GM19324 (cell line): ENCODE results near the gene GOSR2.

Experiments
- ATAC-seq: cut with Tn5 transposase; IDR thresholded peaks from one replicate; pipeline ENCODE4 v1.9.1; 2021; ENCODE audit warnings: mild to moderate bottlenecking, moderate library complexity; ENCODE audit not compliant: unreplicated experiment, low FRiP score

The GOSR2 gene

DNA sequence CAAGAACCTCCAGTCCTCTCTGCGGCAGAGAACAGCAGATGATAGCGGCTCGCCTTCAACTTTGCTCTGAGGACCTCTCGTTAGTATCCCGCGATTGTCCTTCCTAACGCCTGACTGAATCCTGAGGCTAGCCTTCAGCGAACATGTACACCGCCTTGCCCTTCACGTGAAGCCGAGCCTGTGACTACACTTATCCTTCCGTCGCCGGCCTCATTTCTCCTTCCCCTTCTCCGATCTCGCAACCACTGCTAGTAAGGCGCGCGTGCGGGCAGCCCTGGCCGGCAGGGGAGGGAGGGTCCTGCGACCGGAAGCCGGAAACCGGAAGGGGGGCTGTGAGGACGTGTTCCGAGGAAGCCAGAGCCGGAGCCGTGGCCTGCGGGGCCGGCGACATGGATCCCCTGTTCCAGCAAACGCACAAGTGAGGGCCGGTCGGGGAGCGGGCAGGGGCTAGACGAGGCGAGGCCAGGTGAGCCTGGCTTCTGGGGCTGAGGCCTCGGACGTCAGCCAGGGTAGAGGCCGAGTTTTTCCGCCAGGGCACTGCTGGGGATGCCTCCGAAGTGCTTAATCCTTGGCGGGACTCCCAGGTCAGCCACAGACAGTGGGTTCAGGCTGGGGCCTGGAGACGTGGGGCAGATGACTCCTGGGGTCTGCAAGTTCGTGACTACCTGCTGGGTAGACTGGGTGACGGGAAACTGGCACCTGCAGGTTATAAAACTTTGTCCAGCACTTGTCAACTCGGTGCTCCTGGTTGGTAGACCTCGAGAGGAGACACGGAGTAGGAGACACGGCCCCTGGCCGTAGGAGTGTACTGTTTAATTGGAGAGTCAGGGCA is at the start of gene GOSR2:
Gene GOSR2, plus strand, starts transcription at position 357 of the 832 bp plus-strand sequence. Its CDS starts 33 bp downstream, at position 390.
- ATAC-seq: peak; percentile 91

DNA sequence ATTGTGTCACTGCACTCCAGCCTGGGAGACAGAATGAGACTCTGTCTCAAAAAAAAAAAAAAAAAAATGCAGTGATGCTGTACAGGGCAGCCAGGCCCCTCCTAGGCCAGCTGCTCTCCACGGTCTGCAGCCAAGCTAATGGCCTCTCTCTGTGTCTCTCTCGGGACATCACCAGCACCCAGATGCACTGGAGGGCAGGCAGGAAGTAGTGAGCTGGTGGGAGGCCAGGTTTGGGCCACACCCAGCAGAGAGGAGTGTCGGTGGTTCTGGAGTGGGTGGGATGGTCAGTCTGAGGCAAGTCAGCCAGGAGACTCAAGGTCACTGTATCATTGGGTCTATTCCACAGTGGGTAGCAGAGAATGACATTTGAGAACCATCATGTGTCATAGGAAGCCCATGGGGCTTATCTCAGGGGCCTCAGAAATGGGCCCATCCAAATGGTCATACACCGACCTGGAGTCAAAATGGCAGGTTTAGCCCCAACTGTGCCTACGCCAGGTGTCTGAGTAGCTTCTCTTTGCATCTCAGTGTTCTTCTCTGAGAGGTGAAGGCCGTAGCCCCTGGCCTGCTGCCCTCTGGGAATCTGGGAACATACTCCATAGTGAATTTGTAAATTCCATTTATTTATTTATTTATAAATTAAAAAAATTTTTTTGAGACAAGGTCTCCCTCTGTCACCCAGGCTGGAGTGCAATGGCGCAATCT is 48.9 kb upstream of the GOSR2 start:
- ATAC-seq: no peak

DNA sequence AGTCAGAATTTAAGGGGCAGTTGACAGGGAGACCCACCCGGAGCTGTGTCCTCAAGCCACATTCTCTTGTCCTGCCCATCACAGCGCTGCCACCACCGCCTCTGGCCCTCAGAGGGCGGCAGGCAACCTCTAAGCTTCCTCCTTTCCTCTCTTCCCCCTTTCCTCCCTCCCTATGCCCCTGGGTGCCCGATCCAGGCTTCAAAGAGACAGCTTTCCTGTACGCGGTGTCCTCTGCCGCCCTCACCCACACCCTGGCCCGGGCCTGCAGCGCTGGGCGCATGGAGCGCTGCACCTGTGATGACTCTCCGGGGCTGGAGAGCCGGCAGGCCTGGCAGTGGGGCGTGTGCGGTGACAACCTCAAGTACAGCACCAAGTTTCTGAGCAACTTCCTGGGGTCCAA is 48.1 kb upstream of the GOSR2 start:
- ATAC-seq: no peak

DNA sequence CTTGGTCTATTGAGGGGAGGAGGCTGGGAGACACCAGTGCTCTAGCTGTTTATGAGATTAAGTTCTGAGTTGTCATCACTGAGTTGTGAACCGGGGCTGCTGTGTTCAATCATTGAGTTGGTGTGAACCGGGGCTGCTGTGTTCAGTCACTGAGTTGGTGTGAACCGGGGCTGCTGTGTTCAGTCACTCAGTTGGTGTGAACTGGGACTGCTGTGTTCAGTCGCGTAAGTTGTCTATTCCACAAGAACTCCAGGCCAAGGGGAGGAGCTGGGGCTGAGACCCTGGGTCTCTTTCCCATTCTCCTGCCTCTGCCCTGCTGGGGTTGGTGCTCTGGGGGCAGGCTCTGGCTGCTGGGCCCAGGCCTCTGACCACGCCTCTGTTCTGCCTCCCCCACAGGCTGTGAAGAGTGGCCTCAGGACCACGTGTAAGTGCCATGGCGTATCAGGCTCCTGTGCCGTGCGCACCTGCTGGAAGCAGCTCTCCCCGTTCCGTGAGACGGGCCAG is 47.1 kb upstream of the GOSR2 start:
- ATAC-seq: no peak

DNA sequence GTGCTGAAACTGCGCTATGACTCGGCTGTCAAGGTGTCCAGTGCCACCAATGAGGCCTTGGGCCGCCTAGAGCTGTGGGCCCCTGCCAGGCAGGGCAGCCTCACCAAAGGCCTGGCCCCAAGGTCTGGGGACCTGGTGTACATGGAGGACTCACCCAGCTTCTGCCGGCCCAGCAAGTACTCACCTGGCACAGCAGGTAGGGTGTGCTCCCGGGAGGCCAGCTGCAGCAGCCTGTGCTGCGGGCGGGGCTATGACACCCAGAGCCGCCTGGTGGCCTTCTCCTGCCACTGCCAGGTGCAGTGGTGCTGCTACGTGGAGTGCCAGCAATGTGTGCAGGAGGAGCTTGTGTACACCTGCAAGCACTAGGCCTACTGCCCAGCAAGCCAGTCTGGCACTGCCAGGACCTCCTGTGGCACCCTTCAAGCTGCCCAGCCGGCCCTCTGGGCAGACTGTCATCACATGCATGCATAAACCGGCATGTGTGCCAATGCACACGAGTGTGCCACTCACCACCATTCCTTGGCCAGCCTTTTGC is 46.5 kb upstream of the GOSR2 start:
- ATAC-seq: no peak

DNA sequence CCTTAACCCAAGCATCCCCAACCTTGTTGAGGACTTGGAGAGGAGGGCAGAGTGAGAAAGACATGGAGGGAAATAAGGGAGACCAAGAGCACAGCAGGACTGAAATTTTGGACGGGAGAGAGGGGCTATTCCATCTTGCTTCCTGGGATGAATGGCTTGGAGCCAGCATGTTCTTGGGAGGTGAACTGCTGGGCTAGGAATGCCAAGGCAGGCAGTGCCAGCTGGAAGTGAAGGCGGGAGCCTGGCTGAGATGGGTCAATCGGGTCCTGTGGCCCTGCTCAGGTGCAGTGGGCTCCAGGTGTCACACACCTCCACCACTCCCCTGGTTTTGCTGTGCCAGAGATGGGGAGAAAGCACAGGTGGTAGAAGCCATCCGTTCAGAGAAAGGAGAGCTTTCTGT is 46.0 kb upstream of the GOSR2 start:
- ATAC-seq: no peak

DNA sequence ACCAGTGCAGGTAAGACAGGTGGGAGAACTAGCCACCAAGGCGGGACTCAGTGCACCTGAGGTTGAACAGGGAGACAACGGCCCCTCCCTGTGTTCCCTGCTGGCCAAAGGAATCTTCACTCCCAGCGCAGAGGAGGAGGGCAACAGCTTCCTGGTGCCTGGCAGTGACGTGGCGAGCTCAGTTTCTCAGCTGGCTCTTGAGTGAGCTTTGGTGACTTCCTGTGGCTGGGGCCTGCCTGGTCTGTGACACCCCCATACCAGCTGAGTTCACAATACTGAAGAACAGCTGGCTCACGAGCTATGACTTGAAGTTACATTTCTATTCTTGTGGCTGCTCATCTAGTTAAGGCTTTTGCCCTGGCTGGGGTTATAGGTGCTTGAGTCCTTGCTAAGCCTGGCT is 45.5 kb upstream of the GOSR2 start:
- ATAC-seq: no peak

DNA sequence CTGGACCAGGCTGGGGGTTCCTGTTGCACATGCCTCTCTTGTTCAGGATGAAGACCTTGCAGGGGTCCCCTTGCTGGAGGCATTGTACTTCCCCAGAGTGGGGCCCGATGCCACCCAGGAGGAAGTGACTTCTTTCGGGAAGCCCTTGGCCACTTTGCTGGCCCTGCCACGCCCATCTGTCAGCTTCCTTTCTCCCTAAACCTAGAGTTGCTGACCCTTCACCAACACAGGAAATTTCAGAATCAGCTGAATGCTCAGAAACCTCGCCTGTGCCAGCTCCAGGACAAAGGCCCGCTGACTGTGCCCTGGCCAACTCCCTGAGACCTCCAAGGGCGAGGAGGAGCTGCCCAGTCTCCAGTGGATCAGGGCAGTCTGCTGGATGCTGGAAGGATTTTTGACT is 44.9 kb upstream of the GOSR2 start:
- no peak for ATAC-seq

DNA sequence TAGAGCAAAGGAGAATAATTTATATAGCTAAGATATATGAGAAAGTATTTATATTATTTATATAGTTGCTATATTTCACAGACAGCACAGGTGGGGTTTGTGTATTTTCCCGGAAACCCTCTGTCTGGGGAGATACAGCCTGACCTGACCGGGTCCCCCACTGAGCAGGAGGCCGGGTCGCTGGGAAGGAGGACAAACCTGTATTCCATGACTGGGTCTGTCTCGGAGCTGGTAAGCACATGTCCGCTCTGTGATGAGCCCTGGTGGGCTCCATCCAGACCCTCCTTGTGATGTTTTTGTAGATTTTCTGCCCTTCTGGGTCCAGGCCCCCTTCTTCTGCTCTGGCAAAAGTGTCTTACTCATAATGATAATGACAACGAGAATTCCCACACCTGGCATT is 43.9 kb upstream of the GOSR2 start:
- no peak for ATAC-seq

DNA sequence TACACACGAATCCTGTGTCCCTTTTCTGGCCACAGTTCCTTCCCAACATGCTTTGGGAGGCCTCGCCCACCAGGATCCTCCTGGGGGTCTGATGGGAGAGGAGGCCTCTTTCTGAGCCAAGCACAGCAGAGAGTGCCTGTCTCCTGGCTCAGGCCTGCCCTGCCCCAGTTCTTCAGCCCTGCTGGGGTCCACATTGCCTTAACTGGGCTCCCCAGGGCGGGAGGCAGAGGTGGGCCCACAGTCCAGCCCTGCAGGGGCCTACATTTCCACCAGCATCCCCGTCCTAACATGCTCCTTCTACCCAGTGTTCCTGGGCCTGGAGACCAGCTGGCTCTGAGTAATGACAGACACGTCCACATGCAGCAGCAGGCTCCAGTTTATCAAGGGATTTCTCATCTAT is 41.9 kb upstream of the GOSR2 start:
- no peak for ATAC-seq

DNA sequence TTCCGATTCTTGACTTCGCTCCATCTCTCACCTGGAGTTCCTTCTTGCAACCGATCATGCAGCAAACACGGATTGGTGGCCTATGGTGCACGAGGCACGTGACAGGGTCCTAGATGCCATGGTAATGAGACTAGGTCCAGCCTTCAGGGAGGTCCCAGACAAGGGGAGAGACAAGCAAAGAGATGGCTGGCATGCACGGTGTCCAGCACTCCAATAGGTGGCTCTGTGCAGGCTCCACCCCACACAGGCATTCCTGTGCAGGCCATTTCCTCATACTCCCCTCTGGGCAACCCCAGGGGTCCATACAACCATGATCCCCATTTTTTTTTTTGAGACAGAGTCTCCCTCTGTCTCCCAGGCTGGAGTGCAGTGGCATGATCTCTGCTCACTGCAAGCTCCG is 40.3 kb upstream of the GOSR2 start:
- no peak for ATAC-seq

DNA sequence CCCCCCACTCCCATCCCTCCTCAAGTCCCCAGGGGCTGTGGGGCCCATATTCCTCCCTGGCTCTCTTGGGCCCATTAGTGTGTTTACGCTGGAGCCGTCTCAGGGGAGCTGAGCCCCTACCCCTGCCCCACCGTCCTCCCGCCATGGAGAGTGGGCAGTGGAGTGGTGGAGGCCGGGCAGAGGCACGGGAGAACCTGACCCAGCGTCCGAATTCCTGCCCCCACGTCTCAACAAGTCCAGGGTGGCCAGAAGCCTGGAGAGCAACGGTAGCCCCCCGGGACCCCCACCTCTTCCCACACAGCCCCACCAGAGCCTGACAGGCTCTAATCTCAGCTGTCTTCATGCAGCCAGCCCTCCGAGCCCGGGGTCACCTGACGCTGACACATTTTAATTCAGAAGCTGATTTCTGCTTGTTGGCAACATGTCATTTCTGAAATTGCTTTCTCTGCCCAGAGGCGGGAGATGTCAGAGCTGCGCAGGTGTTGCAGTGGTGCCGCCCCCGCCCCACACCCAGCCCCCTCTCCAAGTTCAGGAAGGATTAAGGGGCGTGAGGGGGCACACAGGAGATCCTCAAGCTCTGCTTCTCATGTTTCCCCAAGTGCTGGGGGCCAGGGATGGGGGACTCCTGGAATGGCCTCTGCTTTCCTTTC is 39.0 kb upstream of the GOSR2 start:
- no peak for ATAC-seq

DNA sequence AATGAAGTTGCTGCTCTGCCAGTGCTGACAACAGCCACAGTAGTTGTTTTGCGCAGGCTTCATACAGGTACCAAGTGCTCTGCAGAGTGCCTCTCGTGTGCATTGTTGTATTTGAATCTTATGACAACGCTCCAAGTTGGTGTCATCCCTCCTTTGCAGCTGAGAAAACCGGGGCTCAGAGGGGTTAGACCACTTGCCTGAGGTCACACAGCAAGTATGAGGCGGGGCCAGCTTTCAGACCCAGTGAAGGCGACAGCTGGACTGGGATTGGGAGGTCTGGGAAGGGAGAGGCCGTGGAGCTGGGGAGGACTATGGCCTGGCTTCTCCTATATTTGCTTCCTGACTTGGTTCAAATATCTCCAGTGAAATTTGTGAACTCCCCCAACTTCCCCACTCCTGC is 38.4 kb upstream of the GOSR2 start:
- no peak for ATAC-seq

DNA sequence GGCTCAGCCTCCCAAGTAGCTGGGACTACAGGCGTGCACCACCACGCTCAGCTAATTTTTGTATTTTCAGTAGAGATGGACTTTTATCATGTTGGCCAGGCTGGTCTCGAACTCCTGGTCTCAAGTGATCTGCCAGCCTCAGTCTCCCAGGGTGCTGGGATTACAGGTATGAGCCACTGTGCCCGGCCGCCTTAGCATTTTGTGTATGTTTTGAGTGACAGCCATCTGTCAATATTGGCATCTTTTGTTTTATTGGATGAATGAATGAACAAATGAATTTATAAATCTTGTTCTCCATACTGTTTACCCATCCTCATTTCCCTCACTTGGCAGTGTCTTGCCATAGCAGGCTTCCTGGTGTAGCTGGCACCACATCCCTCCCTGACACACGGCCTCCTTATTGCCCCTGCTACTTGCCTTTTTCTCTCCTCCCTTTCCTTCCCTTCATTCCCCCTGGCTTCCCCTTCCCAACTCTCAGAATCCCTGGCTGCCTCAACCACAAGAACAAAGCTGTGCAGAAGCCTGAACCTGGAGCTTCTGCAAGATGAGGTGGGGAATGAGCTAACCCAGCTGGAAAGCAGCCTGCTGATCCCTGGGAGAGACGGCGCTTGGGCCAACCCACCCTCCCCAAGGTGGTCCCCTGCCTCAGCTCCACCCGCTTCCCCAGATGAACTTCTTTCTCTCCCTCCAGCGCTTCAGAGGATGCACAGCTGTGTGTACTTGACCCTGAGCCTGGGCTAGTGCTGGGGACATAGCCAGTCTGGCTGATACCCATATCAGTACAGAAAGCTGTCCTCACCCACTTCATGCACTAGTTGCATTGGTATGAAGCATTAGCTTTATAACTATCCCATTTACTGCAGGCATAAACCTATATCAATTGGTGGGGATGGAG is 37.3 kb upstream of the GOSR2 start:
- ATAC-seq: no peak

DNA sequence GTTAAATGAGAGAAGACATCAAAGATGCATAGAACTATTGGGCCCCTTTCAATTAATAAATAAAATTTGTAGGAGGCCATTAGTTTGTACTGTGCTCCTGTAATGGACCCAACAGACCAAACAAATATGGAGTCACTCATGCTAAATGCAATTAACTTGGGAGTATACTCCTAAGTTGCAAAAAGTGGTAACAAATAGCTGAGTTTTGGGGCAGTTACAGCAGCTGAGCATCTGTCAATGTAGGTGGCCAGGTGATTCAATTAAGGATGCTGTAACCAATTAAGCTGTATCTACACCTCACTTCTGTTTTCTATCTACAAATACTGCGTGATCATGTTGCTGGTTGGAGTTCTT is 36.7 kb upstream of the GOSR2 start:
- ATAC-seq: no peak

DNA sequence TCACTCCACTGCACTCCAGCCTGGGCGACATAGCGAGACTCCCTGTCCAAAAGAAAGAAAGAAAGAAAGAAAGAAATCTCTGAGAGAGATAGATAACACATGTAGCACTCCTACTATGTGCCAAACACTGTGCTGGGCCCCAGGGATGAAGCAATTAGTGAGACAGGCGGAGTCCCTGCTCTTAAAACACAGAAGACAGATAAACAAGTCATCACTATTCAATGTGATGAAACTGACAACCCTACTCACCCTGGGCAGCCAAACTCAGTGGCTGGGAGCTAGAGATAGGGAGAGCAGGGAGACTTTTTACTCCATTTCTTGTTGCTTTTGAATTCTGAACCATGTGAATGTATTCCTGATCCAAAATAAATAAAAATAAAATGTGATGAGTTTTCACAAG is 35.2 kb upstream of the GOSR2 start:
- ATAC-seq: no peak

DNA sequence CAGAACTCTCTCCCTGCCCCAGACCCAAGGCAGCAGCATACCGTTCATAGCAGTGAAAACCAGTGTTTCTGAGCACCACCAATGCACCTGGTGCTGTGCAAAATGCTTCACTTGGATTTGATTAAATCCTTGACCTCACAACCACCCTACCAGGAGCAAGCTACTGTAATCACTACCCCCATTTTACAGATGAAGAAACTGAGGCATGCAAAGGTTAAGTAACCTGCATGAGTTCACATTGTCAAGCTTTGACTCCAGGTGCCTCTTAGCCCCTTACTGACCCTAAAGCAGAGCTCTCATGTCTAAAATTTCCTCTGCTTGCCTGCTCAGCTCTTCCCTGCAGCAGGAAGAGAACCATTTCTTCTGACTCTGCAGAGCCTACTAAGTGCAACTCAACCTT is 34.2 kb upstream of the GOSR2 start:
- ATAC-seq: no peak

DNA sequence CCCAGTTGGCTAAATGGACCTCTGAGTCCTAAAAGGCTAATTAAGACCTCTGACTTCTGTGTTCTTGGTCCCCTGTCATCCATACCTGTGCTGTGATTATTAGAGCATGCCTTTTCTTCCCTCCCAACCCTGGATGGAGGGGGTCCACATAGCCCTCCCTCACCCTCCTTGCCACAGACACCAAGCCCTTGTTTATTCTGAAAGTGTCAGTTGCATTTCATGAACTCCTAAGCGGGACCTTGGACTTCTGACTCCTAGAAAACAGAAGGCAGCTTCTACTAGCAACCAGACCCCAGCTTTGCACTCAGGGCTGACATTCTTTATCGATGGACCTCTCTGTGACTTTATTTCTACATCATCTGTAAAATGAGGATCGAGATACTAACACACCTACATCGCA is 33.4 kb upstream of the GOSR2 start:
- ATAC-seq: no peak

DNA sequence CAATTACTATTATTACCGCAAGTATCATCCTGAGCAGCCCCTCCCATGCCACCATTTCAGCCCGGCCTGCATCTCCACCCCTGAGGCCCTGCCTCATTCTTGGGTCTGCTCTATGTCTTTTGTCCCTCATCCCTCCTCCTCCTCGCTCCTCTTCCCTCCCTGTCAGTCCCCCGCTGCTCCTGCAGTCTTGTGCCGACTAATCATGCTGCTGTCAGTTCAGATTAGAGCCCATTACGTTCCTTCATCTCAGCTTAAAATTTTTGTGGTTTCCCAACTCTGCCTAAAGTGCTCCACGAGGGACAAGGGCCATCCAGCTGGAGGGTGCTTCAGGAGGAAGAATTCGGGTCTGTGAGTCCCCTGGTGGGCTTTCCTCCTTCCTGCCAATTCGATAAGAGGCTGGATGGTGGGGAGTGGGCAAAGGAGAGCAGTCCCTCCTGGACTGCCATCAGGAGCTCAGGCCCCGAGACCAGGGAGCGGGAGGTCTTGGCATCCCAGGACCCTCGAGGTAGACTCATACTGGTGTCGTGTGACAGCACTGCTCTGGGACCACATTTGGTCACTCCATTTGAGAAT is 32.9 kb upstream of the GOSR2 start:
- no peak for ATAC-seq

DNA sequence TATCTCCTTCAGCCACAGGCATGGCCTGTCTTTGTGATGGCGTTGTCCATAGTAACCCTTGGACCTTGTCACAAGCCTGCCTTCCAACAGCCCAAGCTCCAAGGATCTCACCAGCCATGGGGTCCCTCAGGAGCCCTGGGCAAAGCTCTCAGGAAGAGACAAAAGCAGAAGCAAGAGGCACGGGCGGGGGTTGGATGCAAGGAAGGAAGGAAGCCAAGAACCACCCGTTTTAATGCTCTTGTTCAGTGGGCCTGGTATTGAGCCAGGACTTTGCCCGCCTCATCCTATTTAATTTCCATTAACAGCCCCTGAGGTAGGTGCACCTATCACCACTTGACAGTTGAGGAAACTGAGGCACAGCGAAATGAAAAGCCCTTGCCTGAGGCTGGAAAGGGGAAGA is 32.3 kb upstream of the GOSR2 start:
- no peak for ATAC-seq
